H9 (cell line): ENCODE measurements around the gene PDCD11. TPM values are rescaled to one million over a fixed set of nuclear protein-coding genes. Genes with fewer than 3 reads are reported as not detected.

Experiments
- DNase-seq: peaks from one replicate; pipeline ENCODE4 v3.0.0-alpha.2; 2017
- H2AFZ ChIP-seq: one replicate; pipeline ENCODE4 v1.6.1; 2013; ENCODE audit warnings: mild to moderate bottlenecking, low read length, control low read depth, moderate library complexity
- H2AK5ac ChIP-seq: 2 replicates; pipeline ENCODE4 v1.6.1; 2013; ENCODE audit warnings: low read length, control low read depth, mixed read lengths; ENCODE audit not compliant: insufficient read length
- H2BK120ac ChIP-seq: one replicate; pipeline ENCODE4 v1.6.1; 2013; ENCODE audit warnings: low read depth, mild to moderate bottlenecking, low read length, control low read depth, inconsistent platforms; ENCODE audit not compliant: poor library complexity, severe bottlenecking
- H2BK12ac ChIP-seq: 2 replicates; pipeline ENCODE4 v1.6.1; 2013; ENCODE audit warnings: low read length, control low read depth, mixed read lengths, low read depth; ENCODE audit not compliant: insufficient read length
- H2BK15ac ChIP-seq: 2 replicates; pipeline ENCODE4 v1.6.1; 2013; ENCODE audit warnings: low read depth, low read length, control low read depth
- H2BK20ac ChIP-seq: one replicate; pipeline ENCODE4 v1.6.1; 2013; ENCODE audit warnings: low read depth, mild to moderate bottlenecking, low read length, control low read depth, inconsistent platforms; ENCODE audit not compliant: poor library complexity, severe bottlenecking
- H2BK5ac ChIP-seq: 2 replicates; pipeline ENCODE4 v1.6.1; 2013; ENCODE audit warnings: low read length, control low read depth, mixed read lengths; ENCODE audit not compliant: insufficient read length
- H3K14ac ChIP-seq: 2 replicates; pipeline ENCODE4 v1.6.1; 2013; ENCODE audit warnings: low read length, control low read depth; ENCODE audit not compliant: insufficient read depth
- H3K18ac ChIP-seq: 2 replicates; pipeline ENCODE4 v1.6.1; 2013; ENCODE audit warnings: low read depth, mild to moderate bottlenecking, mixed read lengths, low read length, control low read depth; ENCODE audit not compliant: insufficient read length
- H3K23ac ChIP-seq: 2 replicates; pipeline ENCODE4 v1.6.1; 2013; ENCODE audit warnings: low read length, control low read depth, mixed read lengths, low read depth; ENCODE audit not compliant: insufficient read length
- H3K23me2 ChIP-seq: 2 replicates; pipeline ENCODE4 v1.6.1; 2013; ENCODE audit warnings: low read depth, mild to moderate bottlenecking, mixed read lengths, low read length, control low read depth; ENCODE audit not compliant: insufficient read length, poor library complexity, severe bottlenecking
- H3K27ac ChIP-seq: 2 replicates; pipeline ENCODE4 v1.5.1; 2013; ENCODE audit warnings: low read length, control low read depth, mixed read lengths, low read depth; ENCODE audit not compliant: insufficient read length
- H3K27me3 ChIP-seq: 2 replicates; pipeline ENCODE4 v1.6.1; 2013; ENCODE audit warnings: low read length, control low read depth, inconsistent platforms; ENCODE audit not compliant: insufficient read depth
- H3K4ac ChIP-seq: 2 replicates; pipeline ENCODE4 v1.6.1; 2013; ENCODE audit warnings: low read depth, mild to moderate bottlenecking, control low read depth, inconsistent platforms, low read length, moderate library complexity
- H3K4me1 ChIP-seq: 2 replicates; pipeline ENCODE4 v1.6.1; 2013; ENCODE audit warnings: low read length, control low read depth, inconsistent platforms; ENCODE audit not compliant: insufficient read depth
- H3K4me2 ChIP-seq: 2 replicates; pipeline ENCODE4 v1.6.1; 2013; ENCODE audit warnings: low read length, control low read depth, mixed read lengths; ENCODE audit not compliant: insufficient read length, insufficient read depth
- H3K56ac ChIP-seq: 2 replicates; pipeline ENCODE4 v1.6.1; 2013; ENCODE audit warnings: low read depth, mild to moderate bottlenecking, mixed read lengths, low read length, control low read depth; ENCODE audit not compliant: insufficient read length
- H3K79me1 ChIP-seq: 2 replicates; pipeline ENCODE4 v1.6.1; 2013; ENCODE audit warnings: low read depth, mild to moderate bottlenecking, moderate library complexity, low read length, control low read depth, inconsistent platforms; ENCODE audit not compliant: insufficient read depth, poor library complexity, severe bottlenecking
- H3K79me2 ChIP-seq: 2 replicates; pipeline ENCODE4 v1.6.1; 2013; ENCODE audit warnings: low read length, control low read depth, inconsistent platforms; ENCODE audit not compliant: insufficient read depth
- H3K9ac ChIP-seq: 2 replicates; pipeline ENCODE4 v1.6.1; 2013; ENCODE audit warnings: low read length, control low read depth, mixed read lengths; ENCODE audit not compliant: insufficient read length; ENCODE audit errors: extremely low read depth
- H3K9me3 ChIP-seq: one replicate; pipeline ENCODE4 v1.6.1; 2013; ENCODE audit warnings: low read depth, low read length, inconsistent platforms; ENCODE audit not compliant: control insufficient read depth
- H3T11ph ChIP-seq: one replicate; pipeline ENCODE4 v1.6.1; 2013; ENCODE audit warnings: mild to moderate bottlenecking, low read length, control low read depth, inconsistent platforms
- H4K20me1 ChIP-seq: one replicate; pipeline ENCODE4 v1.6.1; 2013; ENCODE audit not compliant: control insufficient read depth, insufficient read length, insufficient read depth
- H4K5ac ChIP-seq: 2 replicates; pipeline ENCODE4 v1.6.1; 2013; ENCODE audit warnings: low read depth, mild to moderate bottlenecking, mixed read lengths, low read length, control low read depth; ENCODE audit not compliant: insufficient read length
- H4K8ac ChIP-seq: replicated peaks from 2 replicates; pipeline ENCODE4 v1.6.1; 2013; ENCODE audit warnings: low read length, control low read depth, mixed read lengths, low read depth; ENCODE audit not compliant: insufficient read length
- H4K91ac ChIP-seq: 2 replicates; pipeline ENCODE4 v1.6.1; 2013; ENCODE audit warnings: low read depth, mild to moderate bottlenecking, moderate library complexity, mixed read lengths, low read length, control low read depth; ENCODE audit not compliant: insufficient read length
- H3K27ac Mint-ChIP-seq, 3 experiments: 2 replicates in 2 of 3; 3 replicates in 1 of 3; pipeline ENCODE4 v1.8.0; 2020 to 2021; ENCODE audit warnings: mixed read lengths in 3 of 3, mild to moderate bottlenecking in 1 of 3, moderate library complexity in 1 of 3
- H3K27me3 Mint-ChIP-seq: 2 replicates; pipeline ENCODE4 v1.8.0; 2021; ENCODE audit warnings: low read depth, mild to moderate bottlenecking, moderate library complexity, mixed read lengths
- H3K36me3 Mint-ChIP-seq, 3 experiments: 2 replicates in 2 of 3; 3 replicates in 1 of 3; pipeline ENCODE4 v1.8.0; 2020 to 2021; ENCODE audit warnings: low read depth in 3 of 3, mixed read lengths in 3 of 3; ENCODE audit not compliant: insufficient read depth in 1 of 3
- H3K4me1 Mint-ChIP-seq, 2 experiments: 2 replicates each; pipeline ENCODE4 v1.8.0; 2020; ENCODE audit warnings: mixed read lengths in 2 of 2
- H3K4me3 Mint-ChIP-seq, 2 experiments: 2 replicates in 1 of 2; 3 replicates in 1 of 2; pipeline ENCODE4 v1.8.0; 2020 to 2021; ENCODE audit warnings: mild to moderate bottlenecking in 2 of 2, mixed read lengths in 2 of 2, moderate library complexity in 1 of 2
- H3K9me3 Mint-ChIP-seq, 2 experiments: 2 replicates in 1 of 2; 3 replicates in 1 of 2; pipeline ENCODE4 v1.8.0; 2020; ENCODE audit warnings: mild to moderate bottlenecking in 2 of 2, mixed read lengths in 2 of 2, moderate library complexity in 1 of 2
- CTCF ChIP-seq: fragments of 200-600 bp; sonication (generic); conservative IDR thresholded peaks from 3 replicates; pipeline ENCODE4 v1.8.0; 2021; ENCODE audit warnings: antibody characterized with exemption, mild to moderate bottlenecking
- WGBS: extraction: QIAGEN DNeasy Blood & Tissue Kit; methylation state at CpG from one replicate; pipeline ENCODE4 v1.1.7; 2013; ENCODE audit warnings: missing lambda C conversion rate, low lambda C conversion rate, mixed read lengths; ENCODE audit not compliant: insufficient read length; ENCODE audit errors: extremely low coverage; 5-methylcytosine and 5-hydroxymethylcytosine counted together
- total RNA-seq: library from RNA; stranded (reverse); gene quantifications from 2 replicates; pipeline ENCODE4 v1.2.1, GENCODE V29; 2021

Gene PDCD11
- total RNA-seq, 1 experiment from 2014 or later: 99.5 TPM

DNA sequence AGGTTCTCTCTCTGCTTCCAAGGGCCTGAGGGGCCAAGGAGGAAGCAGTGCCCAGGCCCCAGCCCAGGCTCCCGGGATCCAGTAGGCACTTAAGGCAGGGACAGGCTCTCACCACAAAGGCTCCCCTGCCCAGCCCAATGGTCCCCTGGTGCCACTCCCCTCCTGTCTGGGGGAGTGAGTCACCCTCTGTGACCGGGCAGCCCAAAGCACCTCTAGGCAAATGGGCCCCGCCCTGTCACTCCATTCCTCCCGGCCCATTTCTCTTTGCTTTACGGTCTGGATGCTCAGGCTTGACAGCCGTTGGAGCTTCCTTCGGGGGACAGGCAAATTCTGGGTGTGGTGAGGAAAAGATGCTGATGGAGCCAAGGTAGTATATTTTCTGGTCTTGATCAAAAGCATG is 82.7 kb downstream of the PDCD11 start, which contains the start of gene CALHM3:
TSS of gene CALHM3 (minus strand) at position 106 of the 400 bp plus-strand sequence. CDS start 208 bp downstream, outside the sequence.
- Mint-ChIP-seq H3K27ac (0 out of 7 replicates have a peak within 1 kb of the TSS, but pooled peaks of 2 of the 3 experiments have one; percentile 32 to 55), H3K4me1 (peaks cover 10 to 22% of the 10 kb centered on the region in 2 experiments), H3K4me3 (no peak within 1 kb of the TSS), H3K27me3 (peaks cover 2% of the 10 kb centered on the region; the same call in 1 of the 2 replicates), H3K36me3 (no peaks in the 10 kb centered on the region), H3K9me3 (no peaks in the 10 kb centered on the region)
- no peaks in the 10 kb centered on the region for H3K79me1 ChIP-seq
- H3K18ac ChIP-seq: no peak within 1 kb of the TSS
- no peaks in the 10 kb centered on the region for H4K20me1 ChIP-seq
- H3K79me2 ChIP-seq: no peaks in the 10 kb centered on the region
- no peaks in the 10 kb centered on the region for H3K27me3 ChIP-seq
- no peak within 1 kb of the TSS for H2BK120ac ChIP-seq
- H2BK15ac ChIP-seq: no peak within 1 kb of the TSS
- no peak within 1 kb of the TSS for H3T11ph ChIP-seq
- H4K91ac ChIP-seq: no peak within 1 kb of the TSS
- no peak within 1 kb of the TSS for H2BK5ac ChIP-seq
- WGBS: no CpG with 5 or more reads among the region's 7 CpGs
- DNase-seq: no peak
- H4K5ac ChIP-seq: no peak within 1 kb of the TSS
- H4K8ac ChIP-seq: no peak within 1 kb of the TSS
- no peak within 1 kb of the TSS for H2AFZ ChIP-seq
- no peak within 1 kb of the TSS for H3K9ac ChIP-seq
- no peaks in the 10 kb centered on the region for H3K4me1 ChIP-seq
- no peaks in the 10 kb centered on the region for H3K9me3 ChIP-seq
- H2BK12ac ChIP-seq: no peak within 1 kb of the TSS
- no peak within 1 kb of the TSS for H3K4ac ChIP-seq
- H2BK20ac ChIP-seq: no peak within 1 kb of the TSS
- no peak within 1 kb of the TSS for H3K27ac ChIP-seq
- H3K23me2 ChIP-seq: no peaks in the 10 kb centered on the region
- no peak within 1 kb of the TSS for H3K56ac ChIP-seq
- H3K14ac ChIP-seq: no peak within 1 kb of the TSS
- no peak within 1 kb of the TSS for H3K4me2 ChIP-seq
- H3K23ac ChIP-seq: no peak within 1 kb of the TSS
- H2AK5ac ChIP-seq: no peak within 1 kb of the TSS
- no peak for TF ChIP-seq CTCF
